K562 (cell line): ENCODE results near the gene CLIC1. TPM values are rescaled to one million over a fixed set of nuclear protein-coding genes. Genes with fewer than 3 reads are reported as not detected.

Experiments used
- BHLHE40 ChIP-seq: IDR thresholded peaks from 2 replicates; pipeline ENCODE4 v1.6.1; 2011; ENCODE audit warnings: low read length, improper control_type of control experiment
- CBX3 ChIP-seq, 2 experiments: IDR thresholded peaks; 1 replicate in 1 of 2; 2 replicates in 1 of 2; pipeline ENCODE4 v1.6.1; 2012; ENCODE audit warnings: inconsistent platforms in 2 of 2, low read length in 2 of 2, borderline replicate concordance in 1 of 2, control low read depth in 1 of 2
- HOXB6 ChIP-seq: fragments of 250-450 bp; sonication (Bioruptor Pico); IDR thresholded peaks from 2 replicates; pipeline ENCODE4 v1.5.1; 2022; ENCODE audit warnings: mild to moderate bottlenecking, borderline replicate concordance
- ILF3 ChIP-seq: fragments of 450-650 bp; IDR thresholded peaks from 2 replicates; pipeline ENCODE4 v1.6.1; 2018; ENCODE audit warnings: antibody characterized with exemption, mild to moderate bottlenecking, moderate library complexity, borderline replicate concordance
- NELFE ChIP-seq: IDR thresholded peaks from 2 replicates; pipeline ENCODE4 v1.6.1; 2011; ENCODE audit warnings: mild to moderate bottlenecking; ENCODE audit not compliant: insufficient read depth, insufficient read length
- POLR2H ChIP-seq: IDR thresholded peaks from 2 replicates; pipeline ENCODE4 v1.6.1; 2016; ENCODE audit warnings: missing genetic modification characterization, low read depth, mild to moderate bottlenecking, control low read depth, missing compliant biosample characterization, moderate library complexity
- RAD21 ChIP-seq, 2 experiments: fragments of 250-450 bp in 1 of 2; fragments of 450-650 bp in 1 of 2; sonication (Bioruptor Pico) in 1 of 2; formaldehyde crosslinking in 1 of 2; IDR thresholded peaks in 1 of 2; conservative IDR thresholded peaks in 1 of 2; 2 replicates each; pipeline versions ENCODE4 v1.4.0 to v1.8.0; 2020 to 2022; ENCODE audit warnings: mild to moderate bottlenecking in 2 of 2, moderate library complexity in 1 of 2
- SMARCE1 ChIP-seq: fragments of 450-650 bp; IDR thresholded peaks from 2 replicates; pipeline ENCODE4 v1.7.1; 2016; ENCODE audit warnings: mild to moderate bottlenecking
- TAF1 ChIP-seq: IDR thresholded peaks from 2 replicates; pipeline ENCODE4 v1.6.1; 2011; ENCODE audit warnings: mild to moderate bottlenecking, low read length, moderate library complexity; ENCODE audit not compliant: insufficient read depth, control insufficient read depth, severe bottlenecking; ENCODE audit errors: extremely low read depth
- TAF15 ChIP-seq: fragments of 200-400 bp; formaldehyde crosslinking; IDR thresholded peaks from 2 replicates; pipeline ENCODE4 v1.6.1; 2017; ENCODE audit warnings: mild to moderate bottlenecking, low read depth, low read length, moderate library complexity
- TEAD1 ChIP-seq, 2 experiments: fragments of 450-650 bp in 1 of 2; sonication (generic) in 1 of 2; formaldehyde crosslinking; IDR thresholded peaks; 2 replicates each; pipeline versions ENCODE4 v1.4.0 to v1.8.0; 2020 to 2022; ENCODE audit warnings: mild to moderate bottlenecking in 2 of 2, missing genetic modification reagents in 1 of 2
- ZBED1 ChIP-seq: IDR thresholded peaks from 2 replicates; pipeline ENCODE4 v1.6.1; 2014
- ZBTB1 ChIP-seq: sonication (generic); formaldehyde crosslinking; IDR thresholded peaks from 2 replicates; pipeline ENCODE4 v1.8.1; 2023; ENCODE audit warnings: missing genetic modification reagents, low read depth, mild to moderate bottlenecking, borderline replicate concordance
- ZFP30 ChIP-seq: fragments of 250-450 bp; sonication (Bioruptor Pico); IDR thresholded peaks from 2 replicates; pipeline ENCODE4 v1.8.0; 2022; ENCODE audit warnings: moderate library complexity, mild to moderate bottlenecking, inconsistent platforms, borderline replicate concordance
- ZNF24 ChIP-seq: fragments of 450-650 bp; IDR thresholded peaks from 2 replicates; pipeline ENCODE4 v1.6.1; 2016
- ZNF431 ChIP-seq: sonication (generic); formaldehyde crosslinking; IDR thresholded peaks from 2 replicates; pipeline ENCODE4 v1.8.0; 2022; ENCODE audit warnings: mild to moderate bottlenecking, missing genetic modification reagents
- polyA plus RNA-seq, 8 experiments: library from polyadenylated mRNA; depleted of rRNA in 4 of 8; stranded (reverse) in 5 of 8; unstranded in 3 of 8; fragments of >200 nt; fragmentation: Nextera tagmentation in 2 of 8; fragmentation: Illumina TruSeq in 1 of 8; extraction: Ambion mirVana in 2 of 8; extraction: Trizol in 1 of 8; gene quantifications; 2 replicates each; pipeline versions ENCODE4 v1.2.1 to v1.2.3, GENCODE V29; 2011 to 2014; ENCODE audit warnings: inconsistent platforms in 1 of 8, missing spikeins in 1 of 8
- total RNA-seq, 7 experiments: library from RNA; depleted of rRNA in 6 of 7; stranded (reverse); fragments of >200 nt in 6 of 7; fragmentation: Illumina TruSeq in 2 of 7; extraction: Trizol in 2 of 7; gene quantifications; 2 replicates each; pipeline versions ENCODE4 v1.2.1 to v1.2.3, GENCODE V29; 2011 to 2021; ENCODE audit warnings: low replicate concordance in 1 of 7
- TF ChIP-seq, protein P1 (sequence below): fragments of 250-450 bp; sonication (Bioruptor Pico); IDR thresholded peaks from 2 replicates; pipeline ENCODE4 v1.8.0; 2022; ENCODE audit warnings: moderate library complexity, mild to moderate bottlenecking, inconsistent platforms
- TF ChIP-seq, protein P2 (sequence below): fragments of 450-650 bp; formaldehyde crosslinking; IDR thresholded peaks from 2 replicates; pipeline ENCODE4 v1.4.0; 2022; ENCODE audit warnings: mild to moderate bottlenecking, moderate library complexity
- TF ChIP-seq, protein P3 (sequence below): fragments of 450-650 bp; conservative IDR thresholded peaks from 2 replicates; pipeline ENCODE4 v1.6.1; 2016; ENCODE audit warnings: missing genetic modification characterization, low read depth, mild to moderate bottlenecking, control low read depth, missing compliant biosample characterization
- TF ChIP-seq, protein P4 (sequence below): sonication (generic); formaldehyde crosslinking; IDR thresholded peaks from 2 replicates; pipeline ENCODE4 v1.5.0; 2020; ENCODE audit warnings: missing genetic modification reagents
- TF ChIP-seq, protein P5 (sequence below): fragments of 250-450 bp; sonication (Bioruptor Pico); IDR thresholded peaks from 2 replicates; pipeline ENCODE4 v1.5.0; 2021
- TF ChIP-seq, protein P6 (sequence below): sonication (generic); formaldehyde crosslinking; IDR thresholded peaks from 2 replicates; pipeline ENCODE4 v1.9.0; 2022; ENCODE audit warnings: mild to moderate bottlenecking, missing genetic modification reagents

Gene CLIC1
- total and polyA plus RNA-seq, 9 of the 15 experiments (the other 6 are each of a cell fraction or from before 2014, with no cell fraction given) = 1,267 to 2,419 (median 1,808) TPM

DNA sequence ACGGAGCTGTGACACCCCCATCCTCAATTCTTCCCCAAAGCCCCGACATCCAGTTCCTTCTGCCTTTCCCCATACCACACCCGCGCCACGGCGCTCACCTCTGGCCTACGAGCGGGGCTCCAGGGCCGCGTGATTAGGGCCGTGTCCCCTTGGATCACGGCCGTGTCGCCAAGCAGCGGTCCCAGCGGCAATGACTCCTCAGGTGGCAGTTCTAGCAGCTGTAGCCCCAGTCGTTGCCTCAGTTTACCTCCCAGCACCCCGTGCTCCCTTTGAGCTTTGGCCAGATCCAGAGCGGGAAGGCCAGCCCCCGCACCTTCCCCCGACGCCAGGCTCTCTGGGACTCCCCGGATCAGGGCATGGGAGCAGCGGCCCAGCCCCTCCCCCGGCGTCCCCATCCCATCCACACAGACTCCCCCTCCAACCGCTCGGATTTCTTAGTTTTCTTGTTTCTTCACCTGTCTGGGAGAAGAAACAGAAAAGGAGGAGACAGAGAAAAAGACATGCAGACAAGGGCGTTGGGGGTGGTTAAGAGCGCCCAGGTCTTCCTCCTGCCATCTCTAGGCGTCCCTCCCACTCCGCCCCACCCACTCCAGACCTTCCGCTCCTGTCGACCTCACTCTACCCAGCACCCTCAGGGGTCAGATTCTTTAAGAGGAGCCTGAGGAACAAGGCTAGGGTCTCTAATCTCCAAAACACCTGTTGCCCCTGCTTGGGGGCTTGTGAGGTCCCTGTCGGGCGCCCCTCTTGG is 7.4 kb downstream of the CLIC1 start, which contains the start of gene DDAH2 (continued):
- TF ChIP-seq TAF1 = peak; percentile 39
- no peak for TF ChIP-seq POLR2H (tag)
- TF ChIP-seq TEAD1 (CRISPR knock-in tag; IDR thresholded peaks at IDR 0.05) = no peak
- TF ChIP-seq, protein P1, sequence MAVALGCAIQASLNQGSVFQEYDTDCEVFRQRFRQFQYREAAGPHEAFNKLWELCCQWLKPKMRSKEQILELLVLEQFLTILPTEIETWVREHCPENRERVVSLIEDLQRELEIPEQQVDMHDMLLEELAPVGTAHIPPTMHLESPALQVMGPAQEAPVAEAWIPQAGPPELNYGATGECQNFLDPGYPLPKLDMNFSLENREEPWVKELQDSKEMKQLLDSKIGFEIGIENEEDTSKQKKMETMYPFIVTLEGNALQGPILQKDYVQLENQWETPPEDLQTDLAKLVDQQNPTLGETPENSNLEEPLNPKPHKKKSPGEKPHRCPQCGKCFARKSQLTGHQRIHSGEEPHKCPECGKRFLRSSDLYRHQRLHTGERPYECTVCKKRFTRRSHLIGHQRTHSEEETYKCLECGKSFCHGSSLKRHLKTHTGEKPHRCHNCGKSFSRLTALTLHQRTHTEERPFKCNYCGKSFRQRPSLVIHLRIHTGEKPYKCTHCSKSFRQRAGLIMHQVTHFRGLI (CRISPR knock-in tag) = no peak
- TF ChIP-seq SMARCE1 = no peak
- TF ChIP-seq ZFP30 (CRISPR knock-in tag) = no peak
- TF ChIP-seq ZNF24 = no peak
- no peak for TF ChIP-seq ILF3
- no peak for TF ChIP-seq ZNF431 (CRISPR knock-in tag)
- TF ChIP-seq, protein P2, sequence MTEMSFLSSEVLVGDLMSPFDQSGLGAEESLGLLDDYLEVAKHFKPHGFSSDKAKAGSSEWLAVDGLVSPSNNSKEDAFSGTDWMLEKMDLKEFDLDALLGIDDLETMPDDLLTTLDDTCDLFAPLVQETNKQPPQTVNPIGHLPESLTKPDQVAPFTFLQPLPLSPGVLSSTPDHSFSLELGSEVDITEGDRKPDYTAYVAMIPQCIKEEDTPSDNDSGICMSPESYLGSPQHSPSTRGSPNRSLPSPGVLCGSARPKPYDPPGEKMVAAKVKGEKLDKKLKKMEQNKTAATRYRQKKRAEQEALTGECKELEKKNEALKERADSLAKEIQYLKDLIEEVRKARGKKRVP (CRISPR knock-in tag) = no peak
- no peak for TF ChIP-seq ZBED1
- TF ChIP-seq, protein P3, sequence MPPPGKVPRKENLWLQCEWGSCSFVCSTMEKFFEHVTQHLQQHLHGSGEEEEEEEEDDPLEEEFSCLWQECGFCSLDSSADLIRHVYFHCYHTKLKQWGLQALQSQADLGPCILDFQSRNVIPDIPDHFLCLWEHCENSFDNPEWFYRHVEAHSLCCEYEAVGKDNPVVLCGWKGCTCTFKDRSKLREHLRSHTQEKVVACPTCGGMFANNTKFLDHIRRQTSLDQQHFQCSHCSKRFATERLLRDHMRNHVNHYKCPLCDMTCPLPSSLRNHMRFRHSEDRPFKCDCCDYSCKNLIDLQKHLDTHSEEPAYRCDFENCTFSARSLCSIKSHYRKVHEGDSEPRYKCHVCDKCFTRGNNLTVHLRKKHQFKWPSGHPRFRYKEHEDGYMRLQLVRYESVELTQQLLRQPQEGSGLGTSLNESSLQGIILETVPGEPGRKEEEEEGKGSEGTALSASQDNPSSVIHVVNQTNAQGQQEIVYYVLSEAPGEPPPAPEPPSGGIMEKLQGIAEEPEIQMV (tag) = no peak
- TF ChIP-seq RAD21 (CRISPR knock-in tag; conservative IDR thresholded peaks at IDR 0.05 in 1 of 2, IDR thresholded peaks at IDR 0.05 in 1 of 2) = no peak
- TF ChIP-seq ZBTB1 = no peak
- TF ChIP-seq, protein P4, sequence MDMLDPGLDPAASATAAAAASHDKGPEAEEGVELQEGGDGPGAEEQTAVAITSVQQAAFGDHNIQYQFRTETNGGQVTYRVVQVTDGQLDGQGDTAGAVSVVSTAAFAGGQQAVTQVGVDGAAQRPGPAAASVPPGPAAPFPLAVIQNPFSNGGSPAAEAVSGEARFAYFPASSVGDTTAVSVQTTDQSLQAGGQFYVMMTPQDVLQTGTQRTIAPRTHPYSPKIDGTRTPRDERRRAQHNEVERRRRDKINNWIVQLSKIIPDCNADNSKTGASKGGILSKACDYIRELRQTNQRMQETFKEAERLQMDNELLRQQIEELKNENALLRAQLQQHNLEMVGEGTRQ = no peak
- TF ChIP-seq CBX3 (IDR thresholded peaks at IDR 0.05; ENCODE audit: borderline replicate concordance in 1 of 2, low read length in 2 of 2) = no peak
- TF ChIP-seq BHLHE40 = no peak
- TF ChIP-seq HOXB6 = no peak
- TF ChIP-seq, protein P5, sequence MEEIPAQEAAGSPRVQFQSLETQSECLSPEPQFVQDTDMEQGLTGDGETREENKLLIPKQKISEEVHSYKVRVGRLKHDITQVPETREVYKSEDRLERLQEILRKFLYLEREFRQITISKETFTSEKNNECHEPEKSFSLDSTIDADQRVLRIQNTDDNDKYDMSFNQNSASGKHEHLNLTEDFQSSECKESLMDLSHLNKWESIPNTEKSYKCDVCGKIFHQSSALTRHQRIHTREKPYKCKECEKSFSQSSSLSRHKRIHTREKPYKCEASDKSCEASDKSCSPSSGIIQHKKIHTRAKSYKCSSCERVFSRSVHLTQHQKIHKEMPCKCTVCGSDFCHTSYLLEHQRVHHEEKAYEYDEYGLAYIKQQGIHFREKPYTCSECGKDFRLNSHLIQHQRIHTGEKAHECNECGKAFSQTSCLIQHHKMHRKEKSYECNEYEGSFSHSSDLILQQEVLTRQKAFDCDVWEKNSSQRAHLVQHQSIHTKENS (CRISPR knock-in tag) = no peak
- TF ChIP-seq, protein P6, sequence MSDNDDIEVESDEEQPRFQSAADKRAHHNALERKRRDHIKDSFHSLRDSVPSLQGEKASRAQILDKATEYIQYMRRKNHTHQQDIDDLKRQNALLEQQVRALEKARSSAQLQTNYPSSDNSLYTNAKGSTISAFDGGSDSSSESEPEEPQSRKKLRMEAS (CRISPR knock-in tag) = no peak
- no peak for TF ChIP-seq NELFE
- TF ChIP-seq TAF15 = 0 out of 2 replicates have a peak, but pooled peaks have one; percentile 63
